ENCODE measurements around the gene C4A.
"Not testable (repeated sequence)": the region's sequence is repeated elsewhere in the genome, so short reads cannot be mapped to it uniquely, and the experiment has no call there.

- TF ChIP-seq, protein P1, sequence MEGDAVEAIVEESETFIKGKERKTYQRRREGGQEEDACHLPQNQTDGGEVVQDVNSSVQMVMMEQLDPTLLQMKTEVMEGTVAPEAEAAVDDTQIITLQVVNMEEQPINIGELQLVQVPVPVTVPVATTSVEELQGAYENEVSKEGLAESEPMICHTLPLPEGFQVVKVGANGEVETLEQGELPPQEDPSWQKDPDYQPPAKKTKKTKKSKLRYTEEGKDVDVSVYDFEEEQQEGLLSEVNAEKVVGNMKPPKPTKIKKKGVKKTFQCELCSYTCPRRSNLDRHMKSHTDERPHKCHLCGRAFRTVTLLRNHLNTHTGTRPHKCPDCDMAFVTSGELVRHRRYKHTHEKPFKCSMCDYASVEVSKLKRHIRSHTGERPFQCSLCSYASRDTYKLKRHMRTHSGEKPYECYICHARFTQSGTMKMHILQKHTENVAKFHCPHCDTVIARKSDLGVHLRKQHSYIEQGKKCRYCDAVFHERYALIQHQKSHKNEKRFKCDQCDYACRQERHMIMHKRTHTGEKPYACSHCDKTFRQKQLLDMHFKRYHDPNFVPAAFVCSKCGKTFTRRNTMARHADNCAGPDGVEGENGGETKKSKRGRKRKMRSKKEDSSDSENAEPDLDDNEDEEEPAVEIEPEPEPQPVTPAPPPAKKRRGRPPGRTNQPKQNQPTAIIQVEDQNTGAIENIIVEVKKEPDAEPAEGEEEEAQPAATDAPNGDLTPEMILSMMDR (IDR thresholded peaks at IDR 0.05; ENCODE audit: insufficient read depth, low read length): not testable (repeated sequence)
- not testable (repeated sequence) for TF ChIP-seq REST (IDR thresholded peaks at IDR 0.05; ENCODE audit: insufficient replicate concordance, low read depth); POLR2AphosphoS5 (IDR thresholded peaks at IDR 0.05; ENCODE audit: low read depth); SPI1 (IDR thresholded peaks at IDR 0.05; ENCODE audit: borderline replicate concordance, low read depth)
Observed at GRCh38 chr6:32044916-32045315, 63.1 kb downstream of the C4A start.
